ENCODE results near the gene EEF1G. TPM values are rescaled to one million over a fixed set of nuclear protein-coding genes. Genes with fewer than 3 reads are reported as not detected.
A peak's percentile ranks its signal among the peaks of the same experiment; 100 is the strongest.

Gene EEF1G
- total RNA-seq, 4 donors from 2014 or later: 1,068 to 1,537 (median 1,375) TPM

- H3K27ac ChIP-seq (replicated peaks in 1 of 4): peak overlapping the region; percentile 97 to 100 (median 98)
- H3K4me3 ChIP-seq: peak overlapping the region; percentile 85 to 100 (median 95)
- peaks cover 0 to 7% (median 0%) of the 10 kb centered on the region in 4 donors for H3K36me3 ChIP-seq
- no peaks in the 10 kb centered on the region for H3K9me3 ChIP-seq
- intact Hi-C loops (cut with DNase I): loop anchor here (2.0 to 5.0 kb wide), 2 partner anchors 15 to 147 kb away; no protein-coding TSS in a partner anchor
- WGBS: 0% methylated on average over 9 of the region's 22 CpGs
- H3K27me3 ChIP-seq: no peaks in the 10 kb centered on the region
- DNase-seq (ENCODE audit: extremely low spot score): no peak
- H3K4me1 ChIP-seq: peaks cover 57 to 74% (median 68%) of the 10 kb centered on the region in 4 donors
- TF ChIP-seq EP300 (IDR thresholded peaks at IDR 0.05) (no peak), POLR2AphosphoS5 (IDR thresholded peaks at IDR 0.05) (no peak), CTCF (IDR thresholded peaks at IDR 0.05) (no peak), POLR2A (IDR thresholded peaks at IDR 0.05; ENCODE audit: low read depth) (no peak)
Measured at GRCh38 chr11:62543680-62544444, 29.8 kb downstream of the EEF1G start.

- H3K27me3 ChIP-seq: no peaks in the 10 kb centered on the region
- 12% methylated on average over 5 of the region's 30 CpGs for WGBS
- H3K4me1 ChIP-seq: peaks cover 57 to 74% (median 68%) of the 10 kb centered on the region in 4 donors
- DNase-seq (ENCODE audit: extremely low spot score): no peak
- intact Hi-C loops (cut with DNase I): loop anchor here (1.0 to 5.0 kb wide), 2 partner anchors 119 to 146 kb away; no protein-coding TSS in a partner anchor
- H3K36me3 ChIP-seq: peaks cover 0 to 10% (median 0%) of the 10 kb centered on the region in 4 donors
- H3K9me3 ChIP-seq: no peaks in the 10 kb centered on the region
- TF ChIP-seq CTCF (IDR thresholded peaks at IDR 0.05) (peak in 2 of 3 experiments; percentile 99 to 100), EP300 (IDR thresholded peaks at IDR 0.05) (no peak), POLR2AphosphoS5 (IDR thresholded peaks at IDR 0.05) (peak; percentile 72 to 74), POLR2A (IDR thresholded peaks at IDR 0.05; ENCODE audit: low read depth) (peak; percentile 29)
- H3K27ac ChIP-seq (replicated peaks in 1 of 4): peak overlapping the region; percentile 97 to 100 (median 98)
- H3K4me3 ChIP-seq: peak overlapping the region; percentile 85 to 100 (median 95)
Measured at GRCh38 chr11:62542750-62543567, 30.7 kb downstream of the EEF1G start.

GRCh38 chr11:62542111-62542745 is 31.5 kb downstream of the EEF1G start:
- peak overlapping the region; percentile 85 to 100 (median 95) for H3K4me3 ChIP-seq
- H3K36me3 ChIP-seq: peaks cover 0 to 11% (median 0%) of the 10 kb centered on the region in 4 donors
- 10% methylated on average over 6 of the region's 6 CpGs for WGBS
- H3K4me1 ChIP-seq: peaks cover 58 to 74% (median 68%) of the 10 kb centered on the region in 4 donors
- H3K27ac ChIP-seq (replicated peaks in 1 of 4): peak overlapping the region; percentile 97 to 100 (median 98)
- DNase-seq (ENCODE audit: extremely low spot score): no peak
- H3K9me3 ChIP-seq: no peaks in the 10 kb centered on the region
- intact Hi-C loops (cut with DNase I): loop anchor here (1.0 to 5.0 kb wide), 2 partner anchors 118 to 145 kb away; no protein-coding TSS in a partner anchor
- no peaks in the 10 kb centered on the region for H3K27me3 ChIP-seq
- TF ChIP-seq EP300 (IDR thresholded peaks at IDR 0.05): no peak
- no peak for TF ChIP-seq CTCF (IDR thresholded peaks at IDR 0.05)
- TF ChIP-seq POLR2AphosphoS5 (IDR thresholded peaks at IDR 0.05): no peak
- TF ChIP-seq POLR2A (IDR thresholded peaks at IDR 0.05; ENCODE audit: low read depth): no peak
